GM12865 (cell line): ENCODE results near the gene TNRC6A.
"Not testable (repeated sequence)": the region's sequence is repeated elsewhere in the genome, so short reads cannot be mapped to it uniquely, and the experiment has no call there.

Experiments used
- DNase-seq: peaks from one replicate; pipeline ENCODE4 v3.0.0; 2010; ENCODE audit warnings: low read depth
- H3K4me3 ChIP-seq: 2 replicates; pipeline ENCODE4 v1.5.1; 2011; ENCODE audit warnings: mild to moderate bottlenecking, low read depth, low read length, control low read depth
- CTCF ChIP-seq: IDR thresholded peaks from 2 replicates; pipeline ENCODE4 v1.5.1; 2011; ENCODE audit warnings: low read length, control low read depth, low read depth, inconsistent platforms; ENCODE audit not compliant: insufficient read depth; ENCODE audit errors: missing control alignments

The TNRC6A gene

GRCh38 chr16:24745391-24745790, 15.9 kb downstream of the TNRC6A start:
- DNase-seq, result no peak
- TF ChIP-seq CTCF, result no peak
- no peak overlapping the region for H3K4me3 ChIP-seq

GRCh38 chr16:24745791-24746190, 16.3 kb downstream of the TNRC6A start:
- H3K4me3 ChIP-seq, result no peak overlapping the region
- no peak for TF ChIP-seq CTCF
- no peak for DNase-seq

- H3K4me3 ChIP-seq, result no peak overlapping the region
- no peak for DNase-seq
Observed at GRCh38 chr16:24747441-24747840, 18.0 kb downstream of the TNRC6A start.

GRCh38 chr16:24748242-24748641, 18.8 kb downstream of the TNRC6A start:
- no peak for TF ChIP-seq CTCF
- DNase-seq, result no peak
- no peak overlapping the region for H3K4me3 ChIP-seq

More at GRCh38 chr16:24747441-24747840, 18.0 kb downstream of the TNRC6A start:
- no peak for TF ChIP-seq CTCF

- no peak for DNase-seq
- H3K4me3 ChIP-seq, result no peak overlapping the region
- no peak for TF ChIP-seq CTCF
Observed at GRCh38 chr16:24749310-24749709, 19.9 kb downstream of the TNRC6A start.

- not testable (repeated sequence) for DNase-seq, H3K4me3 ChIP-seq
Observed at GRCh38 chr16:24749872-24750271, 20.4 kb downstream of the TNRC6A start.

GRCh38 chr16:24753000-24753399, 23.5 kb downstream of the TNRC6A start:
- TF ChIP-seq CTCF, result no peak
- H3K4me3 ChIP-seq, result no peak overlapping the region
- no peak for DNase-seq
